ENCODE measurements around the gene CPS1.

The CPS1 gene

DNA sequence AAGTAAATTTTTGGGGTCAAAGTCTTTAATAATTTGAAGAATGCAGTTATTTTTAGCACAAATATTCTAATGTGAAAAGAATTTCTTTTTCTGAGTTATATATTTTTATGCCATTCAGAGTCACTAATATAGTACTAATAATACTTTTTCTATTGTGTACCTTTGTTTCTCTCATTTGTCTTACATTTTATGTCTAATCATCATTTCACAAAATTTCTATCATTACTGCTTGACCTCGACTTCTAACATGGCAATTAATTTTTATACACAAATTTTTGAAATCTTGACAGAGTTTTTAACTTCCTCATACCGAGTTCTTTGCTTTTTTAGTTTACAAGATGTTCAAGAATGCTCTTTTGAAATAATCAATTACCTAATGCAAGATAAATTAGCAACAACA lies 8.4 kb upstream of the CPS1 start:
- no peak for DNase-seq

DNA sequence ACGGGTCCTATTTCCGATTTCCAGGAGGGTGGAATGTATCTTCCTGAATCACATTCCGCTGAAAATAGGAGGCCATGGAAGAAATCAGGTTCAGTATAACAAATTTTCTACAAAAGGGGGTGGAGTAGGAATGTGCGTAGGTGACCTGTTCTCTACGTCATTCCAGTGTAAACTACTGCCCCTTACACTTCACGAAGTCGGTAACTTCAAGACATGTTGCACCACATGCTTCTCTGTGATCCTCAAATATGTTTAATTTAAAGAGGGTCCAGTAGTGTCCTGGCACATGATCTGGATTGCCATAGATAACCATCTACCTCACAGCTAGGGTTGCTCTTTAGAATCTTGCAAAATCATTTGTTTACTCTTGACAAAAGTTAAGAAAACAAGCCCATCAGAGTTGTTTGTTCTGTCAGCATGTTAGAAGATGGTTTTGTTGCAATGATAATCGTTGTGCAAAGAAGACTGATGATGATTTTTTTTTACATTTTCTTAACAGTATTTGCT lies 7.5 kb upstream of the CPS1 start:
- DNase-seq, result no peak

GRCh38 chr2:210551001-210551400 lies 5.4 kb upstream of the CPS1 start:
- no peak for DNase-seq

DNA sequence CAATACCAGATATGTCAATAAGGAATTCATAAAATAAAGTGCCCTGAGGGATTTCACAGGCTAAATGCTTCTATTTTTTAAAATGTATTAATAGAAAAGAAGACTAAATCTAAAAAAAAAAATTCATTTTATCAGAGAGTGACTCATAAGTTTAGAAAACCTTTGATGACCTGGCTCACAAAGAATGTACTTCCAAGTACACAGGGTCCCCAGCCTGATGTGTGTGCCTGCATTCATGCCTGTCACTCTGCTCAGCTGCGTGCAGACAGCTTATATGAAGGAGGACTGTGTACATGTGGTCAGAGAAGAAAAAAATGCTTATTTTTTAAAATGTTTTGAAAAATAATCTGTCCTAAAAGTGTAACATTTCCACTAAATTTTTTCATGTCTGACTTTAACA lies 3.0 kb upstream of the CPS1 start:
- DNase-seq, result no peak

DNA sequence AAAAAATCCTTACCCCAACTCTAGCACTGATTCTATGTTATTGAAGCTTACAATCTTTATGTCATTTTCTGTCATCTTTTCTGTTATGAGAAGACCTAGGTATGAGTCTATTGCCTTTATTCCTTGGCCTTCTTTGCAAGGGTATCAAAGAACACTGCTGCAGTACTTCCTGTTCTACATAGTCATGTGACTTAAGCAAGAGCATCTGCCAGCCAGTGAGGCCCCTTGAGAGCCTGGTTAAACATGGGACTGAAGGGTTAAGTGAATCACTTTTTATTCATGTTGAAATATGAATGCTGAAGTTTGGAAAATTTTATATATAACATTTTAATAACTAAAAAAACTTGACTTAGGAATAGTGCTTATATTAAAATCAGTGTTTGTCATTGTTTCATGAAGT lies 844 bp upstream of the CPS1 start:
- no peak for DNase-seq

- DNase-seq, result no peak
These were observed 1.3 kb downstream of the CPS1 start for GRCh38 chr2:210557721-210558120.

DNA sequence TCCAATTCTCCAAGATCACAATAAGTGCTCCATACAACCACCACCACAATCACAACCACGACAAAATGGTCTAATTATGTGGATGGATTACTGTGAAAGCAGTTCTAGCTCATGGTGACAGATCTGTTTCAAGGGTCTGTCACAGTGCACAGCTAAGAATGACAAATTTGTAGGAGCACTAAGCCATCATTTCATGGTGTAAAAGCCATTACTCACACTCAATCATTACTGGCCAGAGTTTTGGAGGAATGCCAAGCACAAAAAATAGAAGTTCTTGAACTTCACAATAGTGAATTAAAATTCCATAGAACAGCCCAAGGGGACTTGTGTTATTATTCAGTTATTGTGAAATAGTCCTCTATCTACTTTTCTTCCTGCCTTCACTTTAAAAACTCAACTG lies 2.3 kb downstream of the CPS1 start:
- no peak for DNase-seq

DNA sequence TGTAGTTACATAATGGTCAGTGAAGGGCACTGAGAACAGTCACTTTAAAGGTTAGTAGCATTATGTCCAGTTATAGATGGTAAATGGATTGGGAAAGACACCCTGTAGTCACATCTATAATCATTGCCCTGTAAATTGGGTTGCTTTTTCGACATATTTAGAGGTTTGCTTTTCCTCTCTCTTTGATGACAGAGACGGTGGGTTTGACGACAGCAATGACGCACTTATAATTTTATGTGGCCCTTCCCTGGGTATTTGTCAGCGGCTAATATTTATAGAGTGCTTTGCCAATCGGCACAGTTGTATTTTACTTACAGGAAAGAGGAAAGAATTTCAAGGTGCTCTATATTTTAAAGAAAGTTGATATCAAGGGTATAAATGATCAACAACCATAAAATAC lies 2.8 kb downstream of the CPS1 start:
- DNase-seq, result no peak

DNA sequence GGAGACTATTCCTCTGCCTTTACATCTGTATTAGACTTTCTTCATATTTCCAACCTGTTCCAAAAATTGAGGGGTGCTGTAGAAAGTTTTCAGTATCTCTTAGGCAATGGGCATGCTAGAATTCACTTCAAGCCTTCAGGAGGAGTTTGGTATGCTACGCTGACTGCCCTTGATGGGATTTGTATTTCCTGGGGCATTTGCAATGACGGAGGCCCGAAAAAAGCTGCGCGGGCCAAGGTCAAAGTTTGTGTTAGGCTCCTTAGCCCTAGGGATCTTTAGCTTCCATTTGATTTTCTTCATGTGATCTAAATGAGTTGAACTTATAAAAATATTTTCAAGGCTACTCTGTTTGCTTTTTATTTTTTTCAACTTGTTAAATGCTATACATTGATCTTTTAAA lies 5.1 kb downstream of the CPS1 start:
- no peak for DNase-seq

GRCh38 chr2:210562091-210562490 lies 5.7 kb downstream of the CPS1 start:
- no peak for DNase-seq

DNA sequence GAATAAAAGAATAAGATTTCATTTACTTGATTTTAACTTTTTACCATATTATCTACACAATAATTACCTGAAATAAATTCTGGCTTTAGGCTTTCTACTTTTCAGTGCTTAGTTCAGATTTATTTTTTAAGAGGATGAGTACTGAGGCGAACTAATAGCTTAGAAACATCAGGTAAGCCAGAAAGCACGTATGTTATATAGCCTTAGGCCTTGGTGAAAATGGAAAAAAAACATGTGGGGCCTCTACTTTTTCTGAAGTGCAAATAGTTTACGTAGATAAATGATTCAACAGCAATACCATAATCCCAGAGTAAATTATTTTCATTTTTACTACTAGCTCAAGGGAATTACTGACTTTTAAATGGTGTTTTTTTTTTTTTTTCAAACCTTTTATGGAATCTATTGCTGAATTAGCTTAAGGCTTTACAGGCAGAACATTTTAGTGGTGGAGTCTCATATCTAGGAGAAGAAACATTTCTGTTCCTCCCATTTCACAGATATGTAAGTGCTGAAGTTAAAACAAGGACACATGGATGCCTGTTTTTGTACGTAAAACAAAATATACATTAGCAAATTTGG lies 6.2 kb downstream of the CPS1 start:
- no peak for DNase-seq

- DNase-seq, result no peak
These were observed 10.9 kb downstream of the CPS1 start for GRCh38 chr2:210567279-210567678.

DNA sequence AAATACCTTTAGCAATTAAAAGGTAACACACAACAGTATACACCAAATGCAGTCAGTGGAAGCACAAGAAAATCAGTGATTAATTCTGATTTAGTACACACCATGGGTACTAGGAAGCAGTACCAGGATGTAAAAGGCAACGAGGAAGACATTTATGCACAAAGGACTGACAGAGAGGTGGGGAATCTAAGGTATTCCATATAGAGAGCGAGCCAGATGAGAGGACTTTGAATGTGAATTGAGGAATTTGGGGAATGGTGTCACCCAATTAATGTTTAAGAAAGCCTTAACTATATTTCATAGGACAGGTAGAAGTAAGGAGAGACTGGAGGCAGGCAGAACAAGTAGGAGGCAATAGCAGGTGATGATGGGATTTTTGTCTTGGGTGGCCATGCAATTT lies 11.7 kb downstream of the CPS1 start:
- DNase-seq, result no peak

DNA sequence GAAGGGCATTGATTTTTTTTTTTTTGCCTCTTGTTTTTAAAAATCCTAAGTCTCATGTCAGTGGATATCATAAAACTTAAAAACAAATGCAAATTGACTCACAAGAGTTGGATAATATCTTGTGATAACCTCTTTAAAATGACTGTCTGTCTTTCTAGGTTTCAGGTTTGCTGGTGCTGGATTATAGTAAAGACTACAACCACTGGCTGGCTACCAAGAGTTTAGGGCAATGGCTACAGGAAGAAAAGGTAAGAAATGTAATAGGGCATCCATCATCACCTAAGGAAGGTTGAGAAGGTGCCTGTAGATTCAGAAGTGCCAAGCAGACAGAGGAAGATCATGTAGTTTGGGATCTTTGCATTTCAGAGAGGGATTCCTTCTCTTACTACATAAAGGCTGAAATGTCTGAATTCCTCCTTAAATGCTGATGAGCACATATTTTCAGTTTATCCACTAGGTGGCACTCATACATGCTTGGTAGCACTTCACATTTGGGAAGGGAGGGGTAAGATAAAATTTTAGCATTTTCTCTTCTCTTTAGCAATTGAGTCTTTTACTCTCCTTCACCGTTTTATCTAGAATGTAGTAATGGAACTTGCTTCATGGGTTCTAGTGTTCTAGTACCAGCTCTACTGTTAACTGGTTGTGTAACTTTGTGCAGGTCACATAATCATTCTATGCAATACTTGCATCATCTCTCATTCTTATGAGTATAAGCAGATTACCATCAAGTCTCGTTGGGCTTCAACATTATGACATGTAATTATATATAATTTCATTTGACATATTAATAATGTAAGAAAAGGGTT lies 21.1 kb downstream of the CPS1 start:
- DNase-seq, result no peak

DNA sequence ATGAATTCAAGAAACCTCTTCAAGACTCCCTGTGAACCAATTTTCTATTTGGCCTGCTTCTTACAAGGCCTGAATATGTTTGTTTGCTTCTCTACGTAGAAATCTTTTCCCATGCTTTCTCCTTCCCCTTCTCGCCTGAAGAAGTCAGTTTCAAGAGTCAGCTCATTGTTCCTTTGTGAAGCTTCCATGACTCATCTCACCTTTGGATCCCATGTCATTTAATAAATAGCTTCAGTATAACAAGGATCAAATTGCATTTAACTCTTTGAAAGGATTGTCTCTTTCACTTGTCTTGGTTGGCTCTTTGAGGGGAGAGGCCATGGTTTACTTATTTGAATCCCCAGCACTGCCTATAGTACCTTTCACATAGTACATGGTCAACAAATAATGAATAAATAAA lies 28.4 kb downstream of the CPS1 start:
- no peak for DNase-seq

DNA sequence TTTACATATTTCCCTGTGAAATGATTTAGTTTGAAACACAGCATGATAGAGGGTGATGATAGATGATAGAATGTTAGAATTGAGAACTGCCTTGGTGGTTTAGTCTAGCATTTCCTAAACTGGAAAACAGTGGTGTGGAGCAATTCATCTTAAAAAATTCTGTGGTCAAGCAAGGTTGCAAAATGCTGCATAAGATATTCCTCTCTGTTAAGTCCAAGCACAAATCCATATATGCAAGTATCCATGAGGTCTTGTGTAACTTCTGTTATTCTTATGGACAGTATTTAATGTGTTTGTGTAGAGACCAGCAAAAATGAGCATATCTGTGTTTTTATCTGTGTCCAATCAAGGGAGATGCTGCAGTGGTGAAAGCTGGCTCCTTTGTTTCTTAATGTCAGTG lies 30.0 kb downstream of the CPS1 start:
- DNase-seq, result no peak

- no peak for DNase-seq
These were observed 35.3 kb downstream of the CPS1 start for GRCh38 chr2:210591663-210592062.

GRCh38 chr2:210592726-210593125 lies 36.3 kb downstream of the CPS1 start:
- DNase-seq, result no peak

- no peak for DNase-seq
These were observed 36.8 kb downstream of the CPS1 start for GRCh38 chr2:210593166-210593565.

- DNase-seq, result no peak
These were observed 41.8 kb downstream of the CPS1 start for GRCh38 chr2:210598219-210598618.

DNA sequence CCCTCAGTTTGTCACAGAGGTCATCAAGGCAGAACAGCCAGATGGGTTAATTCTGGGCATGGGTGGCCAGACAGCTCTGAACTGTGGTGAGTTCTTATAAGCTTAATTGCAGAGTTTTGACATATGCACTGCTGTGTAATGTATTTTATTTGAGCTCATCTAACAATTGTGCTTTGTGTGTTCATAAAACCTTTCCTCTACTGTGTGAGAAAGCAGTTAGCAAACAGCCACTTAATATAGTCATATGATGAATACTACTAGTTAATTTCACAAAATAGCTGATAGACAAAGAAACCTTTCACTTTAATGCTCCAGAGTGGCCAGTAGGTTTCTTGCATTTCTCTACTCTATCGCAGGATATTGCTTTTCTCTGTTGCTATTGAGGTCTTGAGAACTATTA lies 43.1 kb downstream of the CPS1 start:
- no peak for DNase-seq

GRCh38 chr2:210604666-210605065 lies 48.3 kb downstream of the CPS1 start:
- DNase-seq, result no peak

GRCh38 chr2:210606001-210606400 lies 49.6 kb downstream of the CPS1 start:
- no peak for DNase-seq

DNA sequence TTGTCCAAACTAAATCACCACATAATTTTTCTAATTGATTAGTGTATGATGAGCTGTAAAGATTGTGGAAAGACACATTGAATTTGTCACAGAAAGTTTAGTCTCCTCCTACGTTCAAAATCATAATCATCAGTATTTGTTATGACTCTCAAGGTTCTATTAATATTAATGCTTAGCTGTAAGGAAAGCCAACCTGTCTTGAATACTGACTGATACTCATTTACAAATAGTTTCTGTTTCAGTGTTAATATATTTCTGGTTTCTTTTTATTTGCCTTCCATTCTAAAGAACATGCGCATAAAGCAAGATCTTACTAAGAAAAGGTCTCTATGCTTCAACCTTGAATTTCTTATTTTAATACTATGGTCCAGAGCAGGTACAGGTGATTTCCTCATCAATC lies 55.1 kb downstream of the CPS1 start:
- no peak for DNase-seq

GRCh38 chr2:210616074-210616473 lies 59.7 kb downstream of the CPS1 start:
- no peak for DNase-seq
